ENCODE results near the gene C16orf89.
"Not testable (repeated sequence)": the region's sequence is repeated elsewhere in the genome, so short reads cannot be mapped to it uniquely, and the experiment has no call there.

Gene C16orf89

GRCh38 chr16:5093746-5094145 is 28.0 kb upstream of the C16orf89 start:
- H3K4me1 ChIP-seq; H3K9me3 ChIP-seq; H3K36me3 ChIP-seq; H3K27me3 ChIP-seq; H3K4me3 ChIP-seq (ENCODE audit: low read depth, low read length): not testable (repeated sequence)
- DNase-seq, result peak; percentile 52

GRCh38 chr16:5093081-5093480 is 27.3 kb upstream of the C16orf89 start:
- not testable (repeated sequence) for H3K27me3 ChIP-seq; H3K36me3 ChIP-seq; DNase-seq; H3K4me3 ChIP-seq (ENCODE audit: low read depth, low read length); H3K4me1 ChIP-seq; H3K9me3 ChIP-seq

GRCh38 chr16:5090592-5090991 is 24.8 kb upstream of the C16orf89 start:
- not testable (repeated sequence) for H3K4me3 ChIP-seq (ENCODE audit: low read depth, low read length); DNase-seq; H3K36me3 ChIP-seq; H3K4me1 ChIP-seq; H3K9me3 ChIP-seq; H3K27me3 ChIP-seq

GRCh38 chr16:5089911-5090555 is 24.3 kb upstream of the C16orf89 start:
- H3K4me3 ChIP-seq (ENCODE audit: low read depth, low read length); H3K36me3 ChIP-seq: not testable (repeated sequence)

GRCh38 chr16:5088936-5089335 is 23.2 kb upstream of the C16orf89 start:
- not testable (repeated sequence) for H3K27me3 ChIP-seq, H3K36me3 ChIP-seq, H3K9me3 ChIP-seq

More at GRCh38 chr16:5089911-5090555, 24.3 kb upstream of the C16orf89 start:
- H3K4me1 ChIP-seq, H3K27me3 ChIP-seq, H3K9me3 ChIP-seq, DNase-seq: not testable (repeated sequence)

GRCh38 chr16:5088086-5088790 is 22.5 kb upstream of the C16orf89 start:
- not testable (repeated sequence) for DNase-seq; H3K27me3 ChIP-seq; H3K4me3 ChIP-seq (ENCODE audit: low read depth, low read length); H3K4me1 ChIP-seq; H3K36me3 ChIP-seq; H3K9me3 ChIP-seq

More at GRCh38 chr16:5088936-5089335, 23.2 kb upstream of the C16orf89 start:
- H3K4me1 ChIP-seq; DNase-seq; H3K4me3 ChIP-seq (ENCODE audit: low read depth, low read length): not testable (repeated sequence)

GRCh38 chr16:5085716-5086115 is 20.0 kb upstream of the C16orf89 start:
- DNase-seq, result not testable (repeated sequence)

GRCh38 chr16:5084802-5085201 is 19.0 kb upstream of the C16orf89 start:
- peak; percentile 70 for DNase-seq
- not testable (repeated sequence) for H3K9me3 ChIP-seq; H3K36me3 ChIP-seq; H3K4me3 ChIP-seq (ENCODE audit: low read depth, low read length); H3K4me1 ChIP-seq; H3K27me3 ChIP-seq
- TF ChIP-seq CTCF (IDR thresholded peaks at IDR 0.05; ENCODE audit: low read depth, low read length), result peak; percentile 67

More at GRCh38 chr16:5085716-5086115, 20.0 kb upstream of the C16orf89 start:
- not testable (repeated sequence) for H3K36me3 ChIP-seq; H3K27me3 ChIP-seq; H3K9me3 ChIP-seq; H3K4me1 ChIP-seq; H3K4me3 ChIP-seq (ENCODE audit: low read depth, low read length)

- not testable (repeated sequence) for H3K9me3 ChIP-seq; H3K4me3 ChIP-seq (ENCODE audit: low read depth, low read length); H3K27me3 ChIP-seq; H3K4me1 ChIP-seq; DNase-seq; H3K36me3 ChIP-seq
These were observed 18.5 kb upstream of the C16orf89 start for GRCh38 chr16:5084099-5084731.

- DNase-seq; H3K4me1 ChIP-seq; H3K4me3 ChIP-seq (ENCODE audit: low read depth, low read length); H3K9me3 ChIP-seq; H3K36me3 ChIP-seq; H3K27me3 ChIP-seq: not testable (repeated sequence)
These were observed 17.9 kb upstream of the C16orf89 start for GRCh38 chr16:5083646-5084045.

- H3K9me3 ChIP-seq, H3K4me1 ChIP-seq: not testable (repeated sequence)
These were observed 15.2 kb upstream of the C16orf89 start for GRCh38 chr16:5080996-5081395.

GRCh38 chr16:5080461-5080860 is 14.7 kb upstream of the C16orf89 start:
- not testable (repeated sequence) for DNase-seq; H3K4me1 ChIP-seq; H3K27me3 ChIP-seq; H3K9me3 ChIP-seq; H3K4me3 ChIP-seq (ENCODE audit: low read depth, low read length)
- peaks cover 22% of the 10 kb centered on the region for H3K36me3 ChIP-seq

More at GRCh38 chr16:5080996-5081395, 15.2 kb upstream of the C16orf89 start:
- H3K27me3 ChIP-seq; H3K4me3 ChIP-seq (ENCODE audit: low read depth, low read length); DNase-seq: not testable (repeated sequence)
- peaks cover 16% of the 10 kb centered on the region for H3K36me3 ChIP-seq

Data from BE2C (cell line).